Epidermal melanocyte (primary cell): ENCODE data around the gene WDR12.
"Not testable (repeated sequence)": the region's sequence is repeated elsewhere in the genome, so short reads cannot be mapped to it uniquely, and the experiment has no call there.

Experiments
- DNase-seq: peaks from one replicate; pipeline ENCODE4 v3.0.0; 2011; ENCODE audit warnings: low spot score; ENCODE audit not compliant: insufficient read length

The WDR12 gene

GRCh38 chr2:202885190-202885589 lies 26.3 kb downstream of the WDR12 start:
- no peak for DNase-seq

GRCh38 chr2:202883987-202884675 lies 27.3 kb downstream of the WDR12 start:
- no peak for DNase-seq

DNA sequence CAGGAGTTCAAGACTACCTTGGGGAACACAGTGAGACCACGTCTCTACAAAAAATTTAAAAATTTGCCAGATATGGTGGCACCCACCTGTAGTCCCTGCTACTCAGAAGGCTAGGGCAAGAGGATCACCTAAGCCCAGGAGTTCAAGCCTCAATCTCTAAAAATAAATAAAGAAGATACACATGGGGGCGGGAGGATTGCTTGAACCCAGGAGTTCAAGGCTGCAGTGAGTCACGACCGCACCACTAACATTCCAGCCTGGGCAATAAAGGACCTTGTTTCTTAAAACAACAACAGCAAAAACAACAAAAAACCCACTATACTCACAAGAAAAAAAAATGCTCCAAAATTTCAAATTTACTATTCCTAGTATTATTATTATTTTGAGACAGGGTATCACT lies 29.9 kb downstream of the WDR12 start:
- DNase-seq: no peak

- no peak for DNase-seq
Observed at GRCh38 chr2:202877699-202878098, 33.8 kb downstream of the WDR12 start.

DNA sequence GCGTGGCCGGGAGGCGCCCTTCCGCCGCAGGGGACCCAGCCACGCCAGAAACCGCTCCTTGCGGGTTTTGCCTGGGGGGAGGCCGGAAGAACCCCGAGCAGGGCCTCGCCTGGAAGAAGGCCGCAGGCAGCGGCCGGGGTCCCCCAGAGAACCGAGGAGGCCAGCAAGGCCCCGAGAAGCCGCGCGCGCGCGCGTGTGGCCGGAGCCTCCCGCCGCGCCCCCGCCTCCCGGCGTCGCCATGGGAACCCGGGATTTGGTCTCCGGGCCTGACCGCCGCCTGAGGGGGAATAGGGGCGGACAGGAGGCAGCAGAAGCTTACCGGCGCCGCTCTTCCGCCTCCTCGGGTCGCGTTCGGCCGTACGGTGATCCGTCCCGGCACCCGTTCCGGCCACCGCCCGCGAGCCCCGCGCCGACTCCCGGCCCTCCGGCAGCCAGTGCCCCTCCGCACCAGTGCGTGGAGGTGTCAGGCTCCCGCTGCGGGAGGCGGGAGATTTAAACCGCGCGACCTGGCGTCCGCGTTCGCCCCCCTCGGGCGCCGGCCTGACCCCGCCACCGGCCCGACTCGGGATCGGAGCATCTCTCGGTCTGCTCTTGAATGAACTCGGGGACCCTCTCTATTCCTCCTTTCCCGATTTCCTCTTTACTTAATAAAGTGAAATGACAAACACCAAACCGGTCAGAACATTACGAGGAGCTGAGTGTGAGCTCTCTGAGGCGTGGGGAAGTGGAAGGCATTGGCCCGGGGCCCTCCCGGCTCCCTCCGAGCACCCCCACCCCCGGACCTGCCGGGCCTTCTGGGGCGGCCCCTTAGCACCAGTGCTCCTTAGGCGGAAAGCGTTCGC lies 40.0 kb downstream of the WDR12 start, which contains the start of gene ICA1L:
ICA1L (minus strand) TSS at position 467 of the 842 bp plus-strand sequence. CDS start 42,757 bp downstream, outside the sequence.
- no peak for DNase-seq

DNA sequence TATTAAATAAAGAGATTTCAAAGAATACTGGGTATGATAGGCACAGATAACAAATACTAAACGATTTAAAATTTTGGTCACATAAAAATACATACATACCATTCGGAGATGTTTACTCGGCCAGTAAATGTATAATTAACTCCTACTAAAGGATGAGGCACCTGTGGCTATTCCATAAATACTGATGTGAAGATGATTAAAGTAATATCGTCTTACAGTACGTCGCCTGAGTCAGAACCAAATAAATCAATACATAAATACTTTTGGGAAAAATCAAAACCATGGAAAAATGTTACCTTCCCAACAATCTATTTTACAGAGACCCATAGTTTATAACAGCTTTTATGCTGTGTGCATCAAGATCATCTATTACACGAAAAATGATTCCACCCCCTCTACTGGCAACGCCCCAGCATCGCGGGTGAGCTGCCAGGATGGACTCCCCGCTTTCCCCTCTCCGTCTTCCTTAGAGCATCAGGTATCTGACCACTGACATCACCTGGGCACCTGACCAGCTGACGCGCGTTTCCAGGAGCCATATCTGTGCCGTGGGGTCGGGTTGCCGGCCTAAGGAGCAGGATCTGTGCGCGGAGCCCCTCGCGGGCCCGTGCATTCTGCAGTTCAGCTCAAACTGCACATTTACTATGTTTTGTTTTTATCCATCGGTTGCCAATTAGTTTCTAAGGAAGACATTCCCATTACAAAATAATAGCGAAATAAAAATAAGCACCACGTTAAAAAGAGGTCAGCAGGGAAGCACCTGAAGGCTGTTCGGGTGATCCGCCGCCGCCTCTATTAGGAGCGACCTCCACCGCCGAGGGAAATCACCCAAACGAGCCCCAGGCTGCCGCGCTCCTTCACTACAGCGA lies 40.8 kb downstream of the WDR12 start:
- DNase-seq: no peak

- no peak for DNase-seq
Observed at GRCh38 chr2:202861987-202862386, 49.5 kb downstream of the WDR12 start.

GRCh38 chr2:202858601-202859000 lies 52.9 kb downstream of the WDR12 start:
- DNase-seq: no peak

GRCh38 chr2:202849343-202849742 lies 62.1 kb downstream of the WDR12 start:
- not testable (repeated sequence) for DNase-seq

- no peak for DNase-seq
Observed at GRCh38 chr2:202848813-202849212, 62.7 kb downstream of the WDR12 start.

DNA sequence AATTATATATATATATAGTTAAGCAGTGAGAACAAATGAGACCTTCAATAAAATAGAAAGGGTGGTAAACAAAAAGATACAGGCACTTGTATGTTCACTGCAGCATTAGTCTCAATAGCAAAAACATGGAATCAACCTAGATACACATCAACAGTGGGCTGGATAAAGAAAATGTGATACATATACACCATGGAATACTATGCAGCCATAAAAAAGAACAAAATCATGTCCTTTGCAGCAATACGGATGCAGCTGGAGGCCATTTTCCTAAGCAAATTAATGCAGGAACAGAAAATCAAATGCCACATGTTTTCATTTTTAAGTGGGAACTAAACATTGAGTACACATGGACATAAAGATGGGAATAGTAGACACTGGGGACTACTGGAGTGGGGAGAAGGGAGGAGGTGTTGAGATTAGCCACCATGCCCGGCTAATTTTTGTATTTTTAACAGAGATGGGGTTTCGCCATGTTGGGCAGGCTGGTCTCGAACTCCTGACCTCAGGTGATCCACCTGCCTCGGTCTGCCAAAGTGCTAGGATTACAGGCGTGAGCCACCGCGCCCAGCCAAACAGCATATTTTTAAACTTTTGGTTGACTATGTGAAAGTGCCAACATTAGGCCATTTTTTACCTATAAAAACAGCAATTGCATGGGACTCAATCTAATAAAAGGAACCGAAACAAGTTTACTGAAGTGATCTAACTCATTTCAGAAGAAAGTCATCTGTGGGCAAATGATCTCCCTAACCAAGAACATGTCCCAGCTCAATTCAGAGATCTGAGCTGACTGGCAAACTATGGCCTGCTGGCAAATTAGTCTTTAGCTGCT lies 63.6 kb downstream of the WDR12 start:
- no peak for DNase-seq

DNA sequence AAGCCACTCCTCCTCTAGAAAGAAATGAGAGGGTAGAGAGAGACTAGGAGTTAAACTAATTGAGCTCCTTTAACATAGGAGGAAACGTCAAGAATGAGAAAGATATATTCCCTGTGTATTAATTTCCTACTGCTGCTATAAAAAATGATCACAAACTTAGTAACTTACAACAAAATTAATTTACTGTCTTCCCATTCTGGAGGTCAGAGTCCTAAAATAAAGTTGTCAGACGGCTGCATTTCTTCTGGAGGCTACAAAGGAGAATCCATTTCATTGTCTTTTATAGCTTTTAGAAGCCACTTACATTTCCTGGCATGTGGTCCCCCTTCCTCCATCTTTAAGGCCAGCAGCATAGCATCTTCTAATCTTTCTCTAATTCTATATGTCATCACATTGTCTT lies 66.8 kb downstream of the WDR12 start:
- DNase-seq: no peak

DNA sequence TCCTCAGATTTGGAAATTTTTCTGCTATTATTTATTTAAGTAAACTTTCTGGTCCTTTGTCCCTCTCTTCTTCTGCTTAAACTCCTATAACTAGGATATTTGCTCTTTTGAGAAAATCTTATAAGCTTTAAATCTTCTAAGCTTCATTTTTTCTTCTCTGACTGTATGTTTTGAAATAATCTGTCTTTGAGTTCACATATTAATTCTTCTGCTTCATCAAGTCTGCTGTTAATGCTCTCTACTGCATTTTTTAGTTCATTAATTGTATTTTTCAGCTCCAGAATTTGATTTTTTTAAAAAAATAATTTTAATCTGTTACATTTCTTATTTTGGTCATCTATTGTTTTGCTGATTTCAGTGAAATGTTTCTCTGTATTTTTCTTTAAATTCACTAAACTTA lies 68.8 kb downstream of the WDR12 start:
- no peak for DNase-seq

DNA sequence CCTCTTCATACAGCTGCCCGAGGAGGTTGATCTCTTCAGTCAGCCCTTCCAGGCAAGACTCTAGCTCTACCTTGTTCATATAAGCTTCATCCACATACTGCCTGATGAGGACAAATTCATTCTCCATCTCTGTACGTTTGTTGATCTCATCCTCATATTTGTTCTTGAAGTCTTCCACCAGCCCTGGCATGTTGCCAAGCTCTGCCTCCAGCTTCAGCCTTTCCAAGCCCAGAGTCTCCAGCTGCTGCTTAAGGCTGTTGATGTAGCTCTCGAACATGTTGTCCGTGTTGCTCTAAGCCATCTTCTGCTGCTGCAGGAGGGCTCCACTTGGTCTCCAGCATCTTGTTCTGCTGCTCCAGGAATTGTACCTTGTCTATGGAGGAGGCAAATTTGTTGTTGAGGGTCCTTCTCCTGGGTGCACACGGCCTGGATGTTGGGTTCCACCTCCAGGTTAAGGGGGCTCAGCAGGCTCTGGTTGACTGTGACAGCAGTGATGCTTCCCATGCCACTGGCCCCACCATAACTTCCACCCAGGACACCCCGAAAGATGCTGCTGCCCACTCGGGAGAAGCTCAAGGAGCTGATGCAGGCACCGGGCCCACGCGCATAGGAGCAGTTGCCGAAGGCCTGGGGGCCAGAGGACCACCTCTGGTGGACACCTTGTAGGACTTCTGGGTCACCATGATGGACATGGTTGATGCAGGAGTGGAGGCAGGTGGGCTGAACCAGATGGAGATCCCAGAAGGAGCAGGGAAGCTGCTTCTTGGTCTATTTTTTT lies 70.2 kb downstream of the WDR12 start:
- DNase-seq: no peak

DNA sequence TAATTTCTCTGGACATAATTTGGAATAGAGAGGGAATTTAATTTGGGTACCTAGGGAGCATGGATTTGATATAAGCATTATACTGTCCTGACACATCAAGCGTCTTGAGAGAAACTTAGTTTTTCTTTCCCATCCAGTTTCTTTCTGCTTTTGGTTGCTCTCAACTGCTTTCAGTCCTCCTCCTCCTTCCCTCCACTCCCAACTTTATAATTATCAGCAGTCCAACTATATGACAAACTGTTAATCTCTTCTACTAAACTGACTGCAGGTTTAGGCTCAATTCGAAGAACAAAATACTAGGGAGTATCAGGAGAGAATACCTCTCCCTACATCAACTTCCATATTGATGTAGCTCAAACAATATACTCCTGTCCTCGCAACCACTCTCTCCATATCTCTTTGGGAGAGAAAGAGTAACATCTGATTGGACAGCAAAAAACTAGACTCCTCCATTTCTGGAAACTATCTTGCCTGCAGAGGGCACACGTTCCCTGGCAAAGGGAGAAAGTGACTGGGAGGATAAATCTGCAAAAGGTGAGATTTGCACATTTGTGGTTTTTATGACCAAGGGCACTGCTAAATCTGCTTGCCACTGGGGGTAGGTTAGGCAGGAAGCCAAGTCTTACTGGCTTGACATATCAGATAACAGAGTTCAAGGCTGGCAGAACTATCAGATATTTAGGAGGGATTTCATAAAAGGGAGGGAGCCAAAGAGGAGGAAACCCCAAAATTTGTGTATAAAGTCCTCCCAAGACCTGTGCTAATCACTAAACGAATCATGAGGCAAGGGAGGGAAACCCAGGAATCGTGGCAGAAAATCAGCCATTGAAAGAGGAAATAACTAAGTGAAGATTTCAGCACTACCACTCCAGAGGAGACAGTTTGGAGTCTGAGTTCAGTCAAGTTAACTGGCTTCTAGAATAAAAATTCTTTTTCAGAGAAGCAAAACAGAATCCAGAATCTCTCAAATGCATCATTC lies 79.9 kb downstream of the WDR12 start:
- DNase-seq: peak; percentile 26

GRCh38 chr2:202824901-202825300 lies 86.6 kb downstream of the WDR12 start:
- no peak for DNase-seq
